ENCODE measurements around the gene MACROD2.

DNA sequence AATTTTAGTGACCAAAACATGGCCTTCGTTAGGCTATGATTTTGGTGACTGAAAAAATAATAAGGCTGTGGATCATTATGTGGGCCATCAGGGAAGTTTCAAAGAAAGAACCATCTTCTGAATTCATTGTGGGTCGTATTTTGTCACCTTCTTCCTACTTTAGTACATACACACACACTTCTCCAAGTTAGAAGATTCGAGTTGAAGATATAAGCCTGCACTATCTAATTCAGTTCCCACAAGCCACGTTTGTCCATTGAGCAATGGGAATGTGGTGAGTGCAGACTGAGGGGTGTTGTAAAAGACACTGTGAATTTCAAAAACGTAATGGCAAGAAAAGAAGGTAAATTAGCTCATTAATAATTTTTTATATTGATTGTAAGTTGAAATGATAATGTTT, 1812.0 kb downstream of the MACROD2 start:
- TF ChIP-seq CTCF (IDR thresholded peaks at IDR 0.05) (no peak), ZFX (IDR thresholded peaks at IDR 0.05; ENCODE audit: borderline replicate concordance) (no peak)
